GM04503 (cell line): Measurements from ENCODE around the gene MTMR3.

Experiments
- DNase-seq: peaks from one replicate; pipeline ENCODE4 v3.0.0-alpha.2; 2012; ENCODE audit warnings: low read depth

The MTMR3 gene

DNA sequence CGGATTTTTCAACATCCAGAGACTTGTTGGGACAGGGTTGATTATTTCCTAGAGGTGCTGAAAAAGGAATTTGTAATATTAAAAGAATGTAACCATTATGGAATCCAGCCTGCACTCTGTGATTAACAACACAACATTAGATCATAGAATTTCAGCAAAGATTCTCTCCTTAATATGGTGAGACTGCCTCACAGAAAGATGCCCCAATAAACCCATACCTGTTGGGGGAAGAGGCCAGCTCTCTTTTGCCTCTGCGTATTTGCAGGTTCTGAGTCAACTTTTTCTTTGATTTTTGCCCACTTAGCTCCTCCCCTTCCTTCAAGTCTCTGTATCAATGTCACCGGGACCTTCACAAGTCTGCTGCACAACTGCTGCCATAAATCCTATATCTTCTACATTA, 12.4 kb upstream of the MTMR3 start:
- DNase-seq = no peak

DNA sequence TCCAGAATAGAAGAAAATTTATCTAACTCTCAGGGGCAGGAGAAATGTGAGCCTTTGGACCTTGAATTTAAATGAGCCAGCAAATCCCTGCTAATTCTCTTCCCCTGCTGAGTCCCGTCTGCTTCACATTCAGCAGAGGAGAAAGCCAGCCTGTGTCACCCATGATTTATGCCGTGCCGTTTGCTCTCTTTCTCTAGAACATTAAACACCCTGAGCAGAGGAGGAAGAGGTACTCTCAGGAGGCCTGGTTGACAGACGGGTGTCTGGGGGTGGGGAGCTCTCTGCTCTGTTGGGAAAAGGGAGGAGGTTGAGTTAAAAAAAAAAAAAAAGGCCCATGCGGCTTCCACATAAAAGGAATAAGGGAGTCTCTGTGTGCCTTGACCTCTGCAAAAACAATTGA, 11.3 kb upstream of the MTMR3 start:
- no peak for DNase-seq

DNA sequence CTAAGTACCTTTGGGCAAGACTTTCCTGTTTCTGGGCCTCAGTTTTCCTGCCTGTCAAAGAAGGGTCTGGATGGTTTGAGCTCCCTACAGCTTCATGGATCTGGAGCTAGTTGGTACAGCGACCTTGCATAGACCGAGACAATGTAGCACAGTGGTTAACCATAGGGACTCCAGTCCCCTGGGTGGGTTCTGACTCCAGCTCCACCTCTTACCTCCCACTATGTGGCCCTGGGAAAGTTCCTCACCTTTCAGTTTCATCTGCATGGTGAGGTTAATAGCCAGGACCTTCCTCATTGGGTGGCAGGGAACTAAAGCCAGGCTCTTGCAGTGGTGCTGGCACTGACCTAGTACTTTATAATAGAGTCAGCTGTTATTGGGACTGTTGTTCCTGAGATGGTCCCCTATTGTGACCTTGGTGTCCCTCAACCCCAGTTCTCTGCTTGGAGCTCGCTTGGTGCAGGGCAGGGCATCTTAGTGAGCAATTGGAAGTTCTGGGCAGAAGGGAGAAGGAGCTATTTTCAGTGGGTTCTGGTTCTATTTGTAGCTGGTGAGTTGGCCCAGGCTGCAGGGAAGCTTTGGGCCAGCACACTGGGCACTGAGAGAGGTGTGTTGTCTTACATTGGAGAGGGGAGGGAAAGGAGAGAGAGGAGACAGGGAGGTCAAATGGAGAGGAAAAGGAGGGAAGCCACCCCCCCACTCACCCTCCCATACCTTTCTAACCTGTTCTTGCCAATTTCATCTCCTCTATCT, 10.7 kb upstream of the MTMR3 start:
- DNase-seq = no peak

DNA sequence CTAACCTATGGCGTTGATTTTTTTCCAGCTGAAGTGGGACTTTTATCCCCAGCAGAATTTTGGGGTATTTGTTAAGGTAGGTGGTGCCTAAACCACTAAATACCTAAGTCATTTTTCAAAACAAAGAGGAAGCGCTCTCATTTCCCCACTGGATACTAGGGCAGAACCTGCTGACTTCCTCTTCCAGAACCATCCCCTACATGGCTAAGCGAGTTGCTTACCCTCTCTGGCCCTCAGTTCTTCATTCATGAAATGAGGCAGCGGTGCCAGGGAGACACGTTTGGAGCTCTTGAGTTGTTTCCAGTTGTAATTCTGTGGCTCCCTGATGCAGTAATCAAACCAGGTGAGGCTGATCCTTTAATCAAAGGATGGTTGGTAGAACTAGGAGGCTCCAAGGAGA, 10.0 kb upstream of the MTMR3 start:
- no peak for DNase-seq

DNA sequence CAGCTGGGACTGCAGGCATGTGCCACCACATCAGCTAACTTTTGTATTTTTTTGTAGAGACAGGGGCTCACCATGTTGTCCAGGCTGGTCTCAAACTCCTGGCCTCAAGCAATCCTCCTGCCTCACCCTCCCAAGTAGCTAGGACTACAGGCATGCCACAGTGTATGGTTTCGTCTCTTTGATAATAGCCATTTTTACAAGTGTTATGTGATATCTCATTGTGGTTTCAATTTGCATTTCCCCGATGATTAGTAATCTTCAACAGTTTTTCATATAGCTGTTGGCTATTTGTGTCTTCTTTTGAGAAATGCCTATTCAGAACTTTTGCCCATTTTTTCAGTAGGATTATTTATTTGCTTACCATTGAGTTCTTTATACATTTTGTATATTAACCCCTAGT, 9.0 kb upstream of the MTMR3 start:
- DNase-seq = no peak

DNA sequence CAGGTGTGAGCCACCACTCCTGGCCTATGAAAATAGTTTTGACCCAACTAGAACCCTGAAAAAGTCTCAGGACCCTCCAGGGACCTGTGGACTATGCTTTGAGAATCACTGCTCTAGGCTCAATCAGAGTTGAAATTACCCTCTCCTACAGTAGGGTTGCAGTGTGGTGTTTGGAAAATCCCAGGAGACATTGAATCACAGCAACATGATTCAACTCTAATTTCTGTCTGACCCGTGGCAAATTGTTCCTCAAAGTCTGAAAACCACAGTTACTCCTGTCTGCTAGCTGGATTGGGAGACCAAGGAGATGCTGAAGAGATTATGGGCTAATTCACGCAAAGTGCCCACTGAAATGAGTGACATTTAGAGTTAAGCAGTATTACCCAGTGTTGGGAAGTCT, 5.4 kb upstream of the MTMR3 start:
- DNase-seq = peak; percentile 42

DNA sequence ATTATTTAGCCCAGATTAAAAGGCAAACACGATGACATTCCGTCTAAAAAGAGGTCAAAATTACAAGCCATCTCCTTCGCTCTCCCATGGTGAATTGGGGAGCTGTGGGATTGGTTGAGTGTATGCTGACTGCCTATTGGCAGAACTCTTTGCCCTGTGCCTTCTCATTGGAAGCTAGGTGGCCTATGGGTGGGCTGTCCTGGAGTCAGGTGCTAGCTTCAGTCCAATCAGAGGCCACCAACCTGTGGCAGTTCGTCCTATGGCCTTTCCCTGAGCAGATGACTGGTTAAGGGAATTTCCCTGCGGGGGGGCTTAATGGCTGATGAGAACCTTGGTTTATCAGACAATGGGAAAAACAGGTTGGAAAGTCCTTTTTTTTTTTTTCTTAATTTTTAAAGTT, 3.2 kb upstream of the MTMR3 start:
- DNase-seq = no peak

DNA sequence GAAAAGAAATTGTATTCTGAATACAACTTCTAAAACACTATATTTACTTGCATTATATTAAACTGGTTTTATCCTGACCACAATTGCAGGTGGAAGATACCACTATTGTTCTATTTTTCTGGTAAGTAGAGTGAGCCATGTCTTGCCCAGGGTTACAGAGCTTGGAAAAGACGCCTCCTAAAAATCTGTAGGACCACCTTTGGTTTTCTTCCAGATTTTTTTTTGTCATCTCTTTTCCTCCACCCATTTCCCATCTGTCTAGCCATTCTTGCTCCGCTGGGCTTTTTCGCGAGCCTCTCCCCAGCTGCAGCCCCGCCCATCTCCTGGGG, 294 bp upstream of the MTMR3 start:
- DNase-seq = no peak

DNA sequence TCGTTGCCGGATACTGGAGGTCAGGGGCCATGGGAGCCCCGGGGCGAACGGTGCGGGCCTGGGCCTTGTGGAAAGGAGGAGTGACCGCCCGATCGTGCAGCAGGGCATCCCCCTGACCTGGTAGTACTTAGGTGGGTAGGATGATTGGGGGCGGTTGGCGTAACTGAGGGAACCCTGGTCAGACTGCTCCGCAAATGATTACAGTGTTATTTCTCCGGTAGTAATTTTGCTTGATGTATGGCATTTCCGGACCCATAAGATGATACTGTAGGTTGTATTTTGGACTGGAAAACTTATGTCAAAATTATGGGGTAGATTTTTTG, 762 bp downstream of the MTMR3 start:
- no peak for DNase-seq

DNA sequence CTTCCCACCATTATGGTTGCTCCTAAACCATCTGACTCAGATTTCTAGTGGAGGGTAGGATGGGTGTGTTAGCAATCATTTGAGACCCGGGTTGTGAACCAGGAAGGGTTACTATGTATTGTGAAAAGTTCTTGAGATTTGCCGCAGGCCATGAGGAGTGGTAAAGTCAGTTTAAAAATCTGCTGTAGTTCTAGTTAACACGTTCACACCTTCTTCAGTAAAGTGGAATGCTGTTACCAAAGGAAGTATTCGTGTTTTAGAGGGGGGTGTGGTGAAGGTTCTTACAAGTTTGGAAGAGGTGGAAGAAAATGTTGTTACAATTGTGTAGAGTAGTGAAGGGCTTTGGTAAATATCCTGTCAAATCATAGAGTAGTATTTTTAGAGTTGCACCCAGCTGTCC, 2.6 kb downstream of the MTMR3 start:
- no peak for DNase-seq

DNA sequence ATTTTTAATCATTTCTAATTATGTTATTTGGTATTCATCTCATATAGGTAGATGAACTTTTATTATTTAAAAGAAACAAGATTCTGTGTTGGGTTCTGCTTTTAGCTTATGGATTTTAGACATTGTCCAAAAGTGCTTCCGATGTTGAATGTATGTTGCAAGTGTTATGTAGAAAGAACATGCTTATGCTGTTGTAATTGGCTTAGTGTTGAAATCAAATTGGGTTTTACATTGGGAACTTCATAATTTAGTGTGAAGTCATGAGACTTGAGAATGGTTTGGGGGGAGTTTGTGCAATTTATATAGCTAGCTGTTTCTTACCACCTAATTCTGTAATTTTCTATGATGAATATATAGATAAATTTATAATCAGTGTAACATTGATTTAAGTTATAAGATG, 3.6 kb downstream of the MTMR3 start:
- DNase-seq = no peak

DNA sequence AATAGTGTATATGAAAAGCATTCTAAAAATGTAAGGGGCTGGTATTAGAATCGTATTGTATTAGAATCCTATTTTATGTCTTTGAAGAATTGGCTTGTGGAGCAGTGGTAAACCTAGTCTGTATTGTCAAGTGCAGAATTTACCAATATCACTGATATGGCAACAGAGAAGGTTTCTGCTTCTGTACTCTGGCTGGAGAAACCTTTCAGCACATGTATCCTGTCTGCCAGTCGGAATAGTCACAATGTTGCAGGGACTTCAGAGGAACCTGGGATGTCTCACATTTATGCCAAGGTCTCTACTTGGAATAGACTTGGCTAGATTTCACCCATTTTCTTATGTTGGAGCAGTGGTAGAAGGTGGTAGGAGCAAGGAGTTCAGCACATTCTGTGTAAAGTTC, 4.4 kb downstream of the MTMR3 start:
- DNase-seq = no peak

DNA sequence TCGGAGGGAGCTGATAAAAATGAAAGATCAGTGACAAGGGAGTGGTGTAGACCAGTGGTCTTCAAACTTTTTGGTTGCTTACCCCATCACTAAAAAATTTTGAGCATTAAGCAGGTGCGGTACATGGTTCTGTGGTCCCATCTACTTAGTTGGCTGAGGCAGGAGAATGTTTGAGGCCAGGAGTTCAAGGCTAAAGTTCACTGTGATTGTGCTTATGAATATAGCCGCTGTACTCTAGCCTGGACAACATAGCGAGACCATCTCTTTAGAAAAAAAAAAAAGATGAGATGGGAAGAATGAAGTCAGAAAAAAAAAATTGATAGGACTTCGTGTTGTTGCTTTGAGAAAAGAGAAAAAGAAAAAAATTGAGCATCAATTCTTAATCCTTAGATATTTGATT, 7.8 kb downstream of the MTMR3 start:
- DNase-seq = no peak

DNA sequence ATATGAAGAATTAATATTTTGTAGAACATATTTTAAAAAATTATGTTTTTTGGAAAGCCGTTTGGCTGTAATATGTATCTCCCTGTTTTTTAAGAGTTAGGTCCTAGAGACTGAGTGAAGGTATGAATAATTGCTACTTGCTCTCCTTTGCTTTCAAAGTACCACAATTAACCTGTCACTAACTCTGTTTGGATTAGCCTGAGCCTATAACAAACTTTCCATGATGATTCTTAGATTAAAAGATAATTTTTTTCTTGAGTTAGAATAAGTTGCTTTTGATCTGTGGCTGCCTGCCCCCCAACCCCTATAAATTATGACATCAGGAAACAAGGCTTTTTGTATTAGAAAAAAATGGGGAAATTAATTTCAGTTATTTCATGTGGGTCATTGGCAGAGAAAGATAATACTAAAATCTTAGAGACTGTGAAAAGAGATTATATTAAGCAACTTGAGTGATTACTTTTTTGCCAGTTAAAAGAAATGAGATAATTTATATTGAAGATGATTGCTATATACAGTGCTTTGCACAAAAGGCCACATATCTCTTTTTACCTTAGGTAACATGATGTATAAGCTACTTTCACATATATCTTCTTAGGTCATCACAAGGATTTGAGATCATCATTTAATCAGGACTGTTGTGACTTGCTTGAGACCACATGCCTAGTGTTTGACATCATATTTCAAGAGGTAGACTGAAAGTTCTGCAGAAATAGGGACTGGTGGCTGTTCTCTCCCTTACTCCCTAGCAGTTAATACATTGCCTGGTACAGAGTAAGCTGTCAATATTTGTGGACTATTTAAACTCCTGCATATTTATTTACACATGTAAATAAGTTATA, 9.6 kb downstream of the MTMR3 start:
- DNase-seq = no peak

DNA sequence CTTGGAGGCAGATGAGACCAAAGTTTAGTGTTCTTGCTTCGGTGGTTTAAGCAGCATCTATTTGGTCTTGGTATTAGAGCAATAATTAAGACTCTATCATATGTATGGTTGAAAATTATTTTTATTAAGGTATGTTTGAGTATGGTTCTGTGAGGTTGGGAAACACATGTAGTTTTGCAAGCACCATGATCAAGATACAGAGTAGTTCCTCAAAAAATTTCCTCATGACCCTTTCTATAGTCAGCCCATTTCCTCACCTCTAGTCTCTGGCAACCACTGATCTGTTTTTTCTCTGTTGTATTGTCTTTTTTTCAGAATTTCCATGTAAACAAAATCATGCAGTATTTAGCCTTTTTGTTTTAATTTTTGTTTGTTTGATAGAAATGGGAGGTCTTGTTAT, 18.4 kb downstream of the MTMR3 start:
- DNase-seq = no peak

DNA sequence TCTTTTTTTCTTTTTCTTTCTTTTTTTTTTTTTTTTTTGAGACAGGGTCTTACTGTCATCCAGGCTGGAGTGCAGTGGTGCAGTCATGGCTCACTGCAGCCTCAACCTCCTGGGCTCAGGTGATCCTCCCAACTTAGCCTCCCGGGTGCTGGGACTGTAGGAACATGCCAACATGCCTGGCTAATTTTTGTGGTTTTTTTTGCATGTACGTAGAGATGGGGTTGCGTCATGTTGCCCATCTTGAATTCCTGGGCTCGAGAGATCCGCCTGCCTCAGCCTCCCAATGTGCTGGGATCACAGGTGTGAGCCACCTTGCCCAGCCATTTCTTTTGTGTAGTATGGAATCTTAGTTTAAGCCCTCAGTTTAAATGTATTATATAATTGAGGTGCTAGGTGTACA, 20.4 kb downstream of the MTMR3 start:
- DNase-seq = no peak

DNA sequence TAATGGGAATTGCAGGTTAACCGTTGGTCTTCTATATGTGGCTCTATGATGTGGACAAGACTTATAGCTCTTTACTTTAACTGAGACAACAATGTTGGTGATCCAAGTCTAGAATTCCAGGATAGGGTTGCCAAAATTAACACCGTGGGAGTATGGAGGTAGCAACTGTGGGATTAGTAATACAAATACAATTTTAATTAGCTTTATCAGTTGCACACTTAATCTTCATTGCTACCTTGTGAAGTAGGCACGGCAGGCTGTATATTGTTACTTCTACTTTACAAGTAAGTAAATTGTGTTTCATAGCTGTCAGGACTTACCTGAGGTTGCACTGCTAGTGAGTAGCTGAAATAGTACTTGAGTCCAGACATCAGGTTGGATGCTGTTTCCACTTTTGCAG, 21.0 kb downstream of the MTMR3 start:
- DNase-seq = no peak

DNA sequence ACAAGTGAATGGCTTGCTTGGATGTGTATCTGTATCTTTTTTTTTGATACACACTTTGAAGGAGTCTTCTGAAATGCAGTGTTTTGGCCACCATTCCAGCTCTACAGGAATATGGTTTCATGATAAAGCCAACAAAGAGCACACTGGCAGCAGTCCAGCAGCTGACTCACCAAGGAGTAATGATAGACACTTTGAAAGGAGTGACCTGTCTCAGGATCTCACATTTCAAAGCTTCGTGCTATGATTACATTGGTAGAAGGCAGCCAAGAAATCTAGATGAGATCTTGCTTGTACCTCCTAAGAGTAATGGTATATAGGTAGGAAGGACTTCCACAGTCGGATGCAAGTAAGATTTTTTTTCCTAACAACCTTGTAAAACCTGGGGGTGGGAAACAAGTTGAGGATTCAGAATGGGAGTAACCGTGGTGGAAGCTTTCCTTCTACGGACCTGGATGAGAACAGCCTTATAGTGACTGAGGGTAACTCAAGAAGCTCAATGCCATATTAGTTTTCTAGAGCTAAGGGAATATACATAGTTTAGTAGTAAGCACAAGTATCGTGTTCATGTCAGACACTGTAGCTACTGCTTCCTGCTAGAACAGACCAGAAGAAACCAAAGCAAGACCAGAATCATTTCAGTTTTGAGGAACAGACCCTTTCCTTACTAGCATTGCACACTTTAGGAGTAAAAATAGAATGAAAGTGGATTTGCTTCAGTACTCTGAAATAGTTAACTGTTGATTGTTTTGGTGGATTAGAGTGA, 25.0 kb downstream of the MTMR3 start:
- DNase-seq = peak; percentile 50

DNA sequence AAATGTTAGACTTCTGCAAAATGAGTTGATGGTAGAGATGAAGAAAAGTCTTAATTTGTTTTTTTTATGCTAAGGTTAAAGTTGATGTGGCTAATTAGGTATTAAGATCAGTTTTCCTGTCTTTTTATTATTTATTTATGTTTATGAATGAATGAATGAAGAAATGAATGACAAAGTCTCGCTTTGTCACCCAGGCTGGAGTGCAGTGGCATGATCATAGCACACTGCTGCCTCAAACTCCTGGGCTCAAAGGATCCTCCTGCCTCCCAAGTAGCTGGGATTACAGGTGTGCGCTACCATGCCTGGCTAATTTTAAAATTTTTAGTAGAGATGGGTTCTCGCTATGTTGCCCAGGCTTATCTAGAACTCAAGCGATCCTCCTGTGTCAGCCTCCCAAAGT, 29.2 kb downstream of the MTMR3 start:
- DNase-seq = no peak

DNA sequence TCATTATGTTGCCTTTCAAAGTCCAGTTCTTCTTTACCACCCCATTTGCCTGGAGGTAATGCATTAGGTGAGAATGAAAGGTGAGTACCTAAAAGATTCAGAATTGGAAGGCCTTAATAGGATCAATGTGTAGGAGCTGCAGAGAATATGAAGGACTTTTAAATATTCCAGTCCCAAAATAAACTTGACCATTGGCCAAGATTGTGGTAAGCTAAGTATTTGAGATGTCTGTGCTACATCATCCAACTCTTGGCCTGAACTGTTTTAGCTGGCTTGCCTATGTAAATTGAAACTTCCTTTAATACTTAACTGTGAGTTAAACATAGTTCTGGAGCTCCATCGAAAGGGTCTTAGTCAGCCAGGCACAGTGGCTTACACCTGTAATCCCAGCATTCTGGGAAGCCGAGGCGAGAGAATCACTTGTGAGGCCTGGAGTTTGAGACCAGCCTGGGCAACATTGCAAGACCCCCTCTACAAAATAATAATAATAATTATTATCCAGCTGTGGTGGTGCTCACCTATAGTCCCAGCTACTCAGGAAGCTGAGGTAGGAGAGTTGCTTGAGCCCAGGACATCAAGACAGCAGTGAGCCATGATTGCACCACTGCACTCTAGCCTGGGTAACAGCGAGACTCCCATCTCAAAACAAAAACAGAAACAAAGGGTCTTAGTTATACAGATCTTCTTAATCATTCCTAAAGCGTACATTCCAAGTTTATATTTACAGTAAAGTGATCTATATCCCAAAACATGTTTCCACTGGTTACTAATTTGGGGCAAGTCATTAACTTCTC, 29.8 kb downstream of the MTMR3 start:
- peak; percentile 71 for DNase-seq

DNA sequence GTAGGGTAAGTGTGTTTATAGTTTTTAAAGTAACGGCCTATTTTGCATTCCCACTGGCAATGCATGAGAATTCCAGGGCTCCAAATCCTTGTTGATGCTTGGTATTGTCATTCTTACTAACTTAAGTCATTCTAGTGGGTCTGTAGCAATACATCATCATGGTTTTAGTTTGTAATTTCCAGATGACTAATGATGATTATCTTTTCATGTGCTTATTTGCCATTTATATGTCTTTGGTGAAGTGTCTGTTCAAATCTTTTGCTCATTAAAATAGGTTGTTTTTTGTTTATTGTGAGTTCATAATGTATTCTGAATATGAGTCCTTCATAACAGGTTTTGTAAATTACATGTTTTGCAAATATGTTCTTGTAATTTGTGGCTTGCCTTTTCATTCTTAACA, 31.2 kb downstream of the MTMR3 start:
- peak; percentile 77 for DNase-seq

DNA sequence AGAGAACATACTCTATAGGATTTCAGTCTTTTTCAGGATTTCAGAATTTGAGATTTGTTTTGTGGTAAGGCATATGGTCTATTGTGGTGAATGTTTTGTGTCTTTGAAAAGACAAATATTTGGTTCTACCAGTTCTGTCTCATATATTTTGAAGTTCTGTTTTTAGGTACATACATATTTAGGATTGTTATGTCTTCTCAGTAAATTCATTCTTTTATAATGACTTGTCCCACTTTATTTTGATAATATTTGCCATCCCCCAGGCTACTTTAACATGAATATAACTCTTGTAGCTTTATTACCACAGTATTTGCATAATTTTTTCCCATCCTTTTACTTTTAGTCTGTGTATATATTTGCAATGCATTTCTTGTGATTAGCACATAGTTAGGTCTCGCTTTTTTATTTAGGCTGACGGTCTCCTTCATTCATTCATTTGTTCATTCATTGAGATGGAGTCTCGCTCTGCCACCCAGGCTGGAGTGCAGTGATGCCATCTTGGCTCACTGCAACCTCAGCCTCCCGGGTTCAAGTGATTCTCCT, 32.1 kb downstream of the MTMR3 start:
- DNase-seq = no peak
